MCF 10A (cell line): ENCODE measurements around the gene FUCA2. TPM values are rescaled to one million over a fixed set of nuclear protein-coding genes. Genes with fewer than 3 reads are reported as not detected.

Source experiments
- BruUV-seq: library from RNA; stranded (reverse); fragments of 400-500 nt; replicated peaks from 2 replicates; lab custom pipeline; 2021; lab: Mats Ljungman, UMichigan
- CTCF ChIA-PET: fragments of 300-600 bp; sonication (Branson Sonifier 250); formaldehyde crosslinking; extraction: SDS; loops from one replicate; lab custom pipeline; 2021; ENCODE audit warnings: antibody characterized with exemption, inconsistent platforms; lab: Yijun Ruan, JAX
- POLR2A ChIA-PET: fragments of 300-600, 350-650 bp; sonication (Branson Sonifier 250); formaldehyde crosslinking; extraction: SDS; loops from one replicate; lab custom pipeline; 2020; ENCODE audit warnings: antibody characterized with exemption, inconsistent platforms; lab: Yijun Ruan, JAX
- DNase-seq: peaks from one replicate; pipeline ENCODE4 v3.0.0-alpha.2; 2018; ENCODE audit not compliant: unreplicated experiment
- H3K27ac Mint-ChIP-seq: one replicate; pipeline ENCODE4 v1.8.0; 2022; ENCODE audit warnings: mild to moderate bottlenecking, low read depth, mixed read lengths; ENCODE audit not compliant: unreplicated experiment
- H3K27me3 Mint-ChIP-seq: one replicate; pipeline ENCODE4 v1.8.0; 2022; ENCODE audit warnings: mixed read lengths; ENCODE audit not compliant: insufficient read depth, unreplicated experiment
- H3K36me3 Mint-ChIP-seq: one replicate; pipeline ENCODE4 v1.8.0; 2022; ENCODE audit warnings: mild to moderate bottlenecking, moderate library complexity, mixed read lengths; ENCODE audit not compliant: insufficient read depth, unreplicated experiment
- H3K4me1 Mint-ChIP-seq: one replicate; pipeline ENCODE4 v1.8.0; 2022; ENCODE audit warnings: mixed read lengths; ENCODE audit not compliant: insufficient read depth, unreplicated experiment
- H3K4me3 Mint-ChIP-seq: one replicate; pipeline ENCODE4 v1.8.0; 2022; ENCODE audit warnings: mild to moderate bottlenecking, moderate library complexity, mixed read lengths; ENCODE audit not compliant: unreplicated experiment
- H3K9me3 Mint-ChIP-seq: one replicate; pipeline ENCODE4 v1.8.0; 2022; ENCODE audit warnings: mixed read lengths; ENCODE audit not compliant: unreplicated experiment
- CTCF ChIP-seq: fragments of 200-600 bp; IDR thresholded peaks from one replicate; pipeline ENCODE4 v1.8.0; 2022; ENCODE audit warnings: antibody characterized with exemption, mild to moderate bottlenecking; ENCODE audit not compliant: unreplicated experiment
- intact Hi-C: fragments of 100-400 bp; cut with micrococcal nuclease; formaldehyde crosslinking; loops from 2 replicates; pipeline ENCODE4 v1.14.1; 2022
- total RNA-seq: library from RNA; stranded (reverse); gene quantifications from 2 replicates; pipeline ENCODE4 v1.2.3, GENCODE V29; 2022

Gene FUCA2
- total RNA-seq, 1 experiment from 2014 or later, result 54.8 TPM

GRCh38 chr6:143496974-143497373 lies 14.5 kb downstream of the FUCA2 start:
- no peak for DNase-seq
- no peaks in the 10 kb centered on the region for H3K27me3 Mint-ChIP-seq
- intact Hi-C loops, result no loop called here
- CTCF ChIA-PET, result interaction anchor here (1.1 kb wide), 1 partner anchor 39 kb away, joined by 3 read pairs; no protein-coding TSS in a partner anchor
- no TSS peak for BruUV-seq
- H3K4me3 Mint-ChIP-seq, result no peak overlapping the region
- TF ChIP-seq CTCF, result no peak
- POLR2A ChIA-PET, result interaction anchor here (0.7 to 1.2 kb wide), 2 partner anchors 11 to 800 kb away, joined by 3 read pairs; no protein-coding TSS in a partner anchor
- H3K4me1 Mint-ChIP-seq, result no peaks in the 10 kb centered on the region
- no peak overlapping the region for H3K27ac Mint-ChIP-seq
- peaks cover 11% of the 10 kb centered on the region for H3K9me3 Mint-ChIP-seq
- peaks cover 64% of the 10 kb centered on the region for H3K36me3 Mint-ChIP-seq

- Mint-ChIP-seq H3K36me3 (peaks cover 18% of the 10 kb centered on the region), H3K9me3 (no peaks in the 10 kb centered on the region), H3K27ac (no peak overlapping the region), H3K4me3 (no peak overlapping the region), H3K27me3 (no peaks in the 10 kb centered on the region), H3K4me1 (no peaks in the 10 kb centered on the region)
- no TSS peak for BruUV-seq
- ChIA-PET POLR2A (interaction anchor here (0.6 kb wide), 1 partner anchor 363 kb away, joined by 3 read pairs; no protein-coding TSS in a partner anchor), CTCF (interaction anchor here (0.8 kb wide), 1 partner anchor 16 kb away, joined by 4 read pairs; no protein-coding TSS in a partner anchor)
- TF ChIP-seq CTCF, result no peak
- no peak for DNase-seq
- intact Hi-C loops, result no loop called here
These were observed 20.7 kb downstream of the FUCA2 start for GRCh38 chr6:143490775-143491174.

GRCh38 chr6:143490244-143490643 lies 21.3 kb downstream of the FUCA2 start:
- no peaks in the 10 kb centered on the region for H3K4me1 Mint-ChIP-seq
- no peak overlapping the region for H3K27ac Mint-ChIP-seq
- no peaks in the 10 kb centered on the region for H3K9me3 Mint-ChIP-seq
- ChIA-PET POLR2A (no interaction called here), CTCF (no interaction called here)
- no peak overlapping the region for H3K4me3 Mint-ChIP-seq
- no peak for TF ChIP-seq CTCF
- H3K36me3 Mint-ChIP-seq, result peaks cover 20% of the 10 kb centered on the region
- H3K27me3 Mint-ChIP-seq, result no peaks in the 10 kb centered on the region
- intact Hi-C loops, result no loop called here
- no peak for DNase-seq
- no TSS peak for BruUV-seq

- CTCF ChIA-PET, result no interaction called here
- no peak overlapping the region for H3K27ac Mint-ChIP-seq
These were observed 24.8 kb downstream of the FUCA2 start for GRCh38 chr6:143486752-143487151.

More at GRCh38 chr6:143486752-143487151, 24.8 kb downstream of the FUCA2 start:
- H3K9me3 Mint-ChIP-seq, result no peaks in the 10 kb centered on the region
- POLR2A ChIA-PET, result interaction anchor here (0.7 kb wide), 1 partner anchor 30 kb away, joined by 3 read pairs; no protein-coding TSS in a partner anchor
- H3K27me3 Mint-ChIP-seq, result no peaks in the 10 kb centered on the region
- no peaks in the 10 kb centered on the region for H3K4me1 Mint-ChIP-seq
- intact Hi-C loops, result no loop called here
- no peak for DNase-seq
- H3K36me3 Mint-ChIP-seq, result peaks cover 14% of the 10 kb centered on the region
- no peak for TF ChIP-seq CTCF
- BruUV-seq, result no TSS peak
- H3K4me3 Mint-ChIP-seq, result no peak overlapping the region
